Activated CD8-positive, alpha-beta T cell treated with anti-CD3 and anti-CD28 coated beads for 36 hours (primary cell): ENCODE results near the gene WHRN. TPM values are rescaled to one million over a fixed set of nuclear protein-coding genes. Genes with fewer than 3 reads are reported as not detected.

ENCODE experiments used
- ATAC-seq: fragments of 200-7000 bp; cut with Tn5 transposase; one replicate; pipeline ENCODE4 v1.10.0; 2021; ENCODE audit warnings: mild to moderate bottlenecking, moderate library complexity
- CTCF ChIA-PET: fragments of 350-600 bp; sonication (Branson Sonifier 250); formaldehyde crosslinking; loops from one replicate; lab custom pipeline; 2021; ENCODE audit warnings: antibody characterized with exemption; lab: Charles Lee
- POLR2A ChIA-PET: fragments of 350-600 bp; sonication (Branson Sonifier 250); formaldehyde crosslinking; loops from one replicate; lab custom pipeline; 2021; ENCODE audit warnings: antibody characterized with exemption; lab: Charles Lee
- DNase-seq: peaks from one replicate; pipeline ENCODE4 v3.0.0-alpha.2; 2020
- H3K27ac Mint-ChIP-seq: one replicate; pipeline ENCODE4 v1.8.0; 2021; ENCODE audit warnings: mild to moderate bottlenecking, mixed read lengths
- H3K27me3 Mint-ChIP-seq: one replicate; pipeline ENCODE4 v1.8.0; 2021; ENCODE audit warnings: mixed read lengths
- H3K36me3 Mint-ChIP-seq: one replicate; pipeline ENCODE4 v1.8.0; 2021; ENCODE audit warnings: low read depth, mixed read lengths
- H3K4me1 Mint-ChIP-seq: one replicate; pipeline ENCODE4 v1.8.0; 2021; ENCODE audit warnings: low read depth, mixed read lengths
- H3K4me3 Mint-ChIP-seq: one replicate; pipeline ENCODE4 v1.8.0; 2021; ENCODE audit warnings: mild to moderate bottlenecking, moderate library complexity, mixed read lengths
- H3K9me3 Mint-ChIP-seq: one replicate; pipeline ENCODE4 v1.8.0; 2021; ENCODE audit warnings: mixed read lengths
- intact Hi-C: fragments of 100-400 bp; cut with micrococcal nuclease; formaldehyde crosslinking; loops from one replicate; pipeline ENCODE4 v1.10.0; 2022
- total RNA-seq, 2 experiments: library from RNA; stranded (reverse); gene quantifications; one replicate each; pipeline ENCODE4 v1.2.3, GENCODE V29; 2021
- TF ChIP-seq, protein P1 (sequence below): fragments of 200-600 bp; IDR thresholded peaks from one replicate; pipeline ENCODE4 v1.8.0; 2022; ENCODE audit warnings: antibody characterized with exemption, mild to moderate bottlenecking

Gene WHRN
- total RNA-seq, 2 experiments from 2014 or later: 12.6 to 14.9 TPM

DNA sequence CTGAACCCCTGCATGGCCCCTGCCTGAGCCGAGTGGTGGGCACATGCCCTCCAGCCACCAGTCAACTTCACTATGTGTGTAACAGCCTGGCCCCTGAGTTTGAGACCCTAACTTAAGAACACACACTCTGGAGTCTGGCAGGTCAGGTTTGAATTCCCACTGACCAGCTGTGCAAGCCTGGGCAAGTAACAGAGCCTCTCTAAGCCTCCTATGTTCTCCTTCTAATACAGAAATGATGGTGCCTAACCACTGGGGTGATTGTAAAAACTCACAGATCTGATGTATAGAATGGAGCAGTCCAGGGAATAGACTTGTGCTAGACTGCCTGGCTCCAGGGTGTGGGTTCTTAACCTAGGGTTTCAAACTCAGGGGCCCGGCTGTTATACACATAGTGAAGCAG lies 100.7 kb downstream of the WHRN start:
- POLR2A ChIA-PET: interaction anchor here (1.1 kb wide), 1 partner anchor 249 kb away, joined by 3 read pairs; no protein-coding TSS in a partner anchor
- no peak overlapping the region for H3K27ac Mint-ChIP-seq
- intact Hi-C loops: loop anchor here (2.0 kb wide), 1 partner anchor 248 kb away; no protein-coding TSS in a partner anchor

GRCh38 chr9:114403153-114403756 lies 102.0 kb downstream of the WHRN start:
- peaks cover 4% of the 10 kb centered on the region for H3K4me1 Mint-ChIP-seq
- CTCF ChIA-PET: interaction anchor here (1.1 to 13.6 kb wide), 8 partner anchors 10 to 321 kb away, joined by 3 to 249 read pairs (median 6); no protein-coding TSS in a partner anchor
- ATAC-seq (no peak), DNase-seq (no peak)
- TF ChIP-seq, protein P1, sequence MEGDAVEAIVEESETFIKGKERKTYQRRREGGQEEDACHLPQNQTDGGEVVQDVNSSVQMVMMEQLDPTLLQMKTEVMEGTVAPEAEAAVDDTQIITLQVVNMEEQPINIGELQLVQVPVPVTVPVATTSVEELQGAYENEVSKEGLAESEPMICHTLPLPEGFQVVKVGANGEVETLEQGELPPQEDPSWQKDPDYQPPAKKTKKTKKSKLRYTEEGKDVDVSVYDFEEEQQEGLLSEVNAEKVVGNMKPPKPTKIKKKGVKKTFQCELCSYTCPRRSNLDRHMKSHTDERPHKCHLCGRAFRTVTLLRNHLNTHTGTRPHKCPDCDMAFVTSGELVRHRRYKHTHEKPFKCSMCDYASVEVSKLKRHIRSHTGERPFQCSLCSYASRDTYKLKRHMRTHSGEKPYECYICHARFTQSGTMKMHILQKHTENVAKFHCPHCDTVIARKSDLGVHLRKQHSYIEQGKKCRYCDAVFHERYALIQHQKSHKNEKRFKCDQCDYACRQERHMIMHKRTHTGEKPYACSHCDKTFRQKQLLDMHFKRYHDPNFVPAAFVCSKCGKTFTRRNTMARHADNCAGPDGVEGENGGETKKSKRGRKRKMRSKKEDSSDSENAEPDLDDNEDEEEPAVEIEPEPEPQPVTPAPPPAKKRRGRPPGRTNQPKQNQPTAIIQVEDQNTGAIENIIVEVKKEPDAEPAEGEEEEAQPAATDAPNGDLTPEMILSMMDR: no peak
- H3K27me3 Mint-ChIP-seq: no peaks in the 10 kb centered on the region
- POLR2A ChIA-PET: interaction anchor here (0.7 to 1.4 kb wide), 2 partner anchors 102 to 185 kb away, joined by 3 read pairs; partner anchors contain the start of gene WHRN
- intact Hi-C loops: no loop called here
- H3K4me3 Mint-ChIP-seq: no peak overlapping the region
- H3K9me3 Mint-ChIP-seq: no peaks in the 10 kb centered on the region
- H3K36me3 Mint-ChIP-seq: no peaks in the 10 kb centered on the region
- no peak overlapping the region for H3K27ac Mint-ChIP-seq

More for the DNA sequence above, 100.7 kb downstream of the WHRN start:
- Mint-ChIP-seq H3K36me3 (no peaks in the 10 kb centered on the region), H3K27me3 (no peaks in the 10 kb centered on the region), H3K4me1 (peaks cover 2% of the 10 kb centered on the region), H3K9me3 (no peaks in the 10 kb centered on the region), H3K4me3 (no peak overlapping the region)
- TF ChIP-seq, protein P1: no peak
- ATAC-seq (no peak), DNase-seq (no peak)
- CTCF ChIA-PET: interaction anchor here (1.4 to 13.6 kb wide), 12 partner anchors 8 to 502 kb away, joined by 5 to 249 read pairs (median 18); no protein-coding TSS in a partner anchor

GRCh38 chr9:114401344-114401743 lies 103.9 kb downstream of the WHRN start:
- ATAC-seq (no peak), DNase-seq (no peak)
- CTCF ChIA-PET: interaction anchor here (1.8 to 13.6 kb wide), 2 partner anchors 191 to 252 kb away, joined by 4 to 249 read pairs; no protein-coding TSS in a partner anchor
- Mint-ChIP-seq H3K4me3 (no peak overlapping the region), H3K27me3 (no peaks in the 10 kb centered on the region), H3K9me3 (no peaks in the 10 kb centered on the region), H3K36me3 (peaks cover 4% of the 10 kb centered on the region), H3K27ac (no peak overlapping the region), H3K4me1 (peaks cover 15% of the 10 kb centered on the region)
- intact Hi-C loops: no loop called here
- TF ChIP-seq, protein P1: no peak
- POLR2A ChIA-PET: no interaction called here

GRCh38 chr9:114400772-114401171 lies 104.5 kb downstream of the WHRN start:
- TF ChIP-seq, protein P1: no peak
- H3K4me3 Mint-ChIP-seq: no peak overlapping the region
- ATAC-seq: no peak
- ChIA-PET CTCF (interaction anchor here (0.8 to 13.6 kb wide), 4 partner anchors 107 to 280 kb away, joined by 3 to 249 read pairs (median 4); no protein-coding TSS in a partner anchor), POLR2A (interaction anchor here (2.4 kb wide), 1 partner anchor 13 kb away, joined by 15 read pairs; the partner anchor contains the start of gene AKNA)
- H3K9me3 Mint-ChIP-seq: no peaks in the 10 kb centered on the region
- peaks cover 20% of the 10 kb centered on the region for H3K4me1 Mint-ChIP-seq
- peaks cover 6% of the 10 kb centered on the region for H3K36me3 Mint-ChIP-seq
- intact Hi-C loops: no loop called here
- H3K27me3 Mint-ChIP-seq: no peaks in the 10 kb centered on the region
- DNase-seq: no peak
- no peak overlapping the region for H3K27ac Mint-ChIP-seq

GRCh38 chr9:114400219-114400618 lies 105.1 kb downstream of the WHRN start:
- no peak for DNase-seq
- ChIA-PET POLR2A (interaction anchor here (0.9 to 2.4 kb wide), 2 partner anchors 12 to 192 kb away, joined by 3 to 15 read pairs; partner anchors contain the start of gene AKNA), CTCF (interaction anchor here (0.7 to 13.6 kb wide), 5 partner anchors 49 to 281 kb away, joined by 3 to 249 read pairs (median 4); no protein-coding TSS in a partner anchor)
- ATAC-seq: no peak
- no peak overlapping the region for H3K4me3 Mint-ChIP-seq
- no peaks in the 10 kb centered on the region for H3K27me3 Mint-ChIP-seq
- H3K36me3 Mint-ChIP-seq: peaks cover 11% of the 10 kb centered on the region
- TF ChIP-seq, protein P1: no peak
- peaks cover 24% of the 10 kb centered on the region for H3K4me1 Mint-ChIP-seq
- no peak overlapping the region for H3K27ac Mint-ChIP-seq
- H3K9me3 Mint-ChIP-seq: no peaks in the 10 kb centered on the region
- intact Hi-C loops: no loop called here
